Fibroblast of lung (primary cell): ENCODE results near the gene KIAA1614. TPM values are rescaled to one million over a fixed set of nuclear protein-coding genes. Genes with fewer than 3 reads are reported as not detected.

ENCODE experiments used
- DNase-seq, 2 donors: peaks; one replicate each; pipeline versions ENCODE4 v3.0.0 to v3.0.0-alpha.2; 2010; ENCODE audit warnings: low read depth in 2 of 2
- H2AFZ ChIP-seq: 2 replicates; pipeline ENCODE4 v1.5.1; 2012; ENCODE audit warnings: low read length, control low read depth, inconsistent platforms
- H3K27ac ChIP-seq: 2 replicates; pipeline ENCODE4 v1.5.1; 2011; ENCODE audit warnings: low read length, control low read depth; ENCODE audit not compliant: insufficient read depth
- H3K27me3 ChIP-seq: 2 replicates; pipeline ENCODE4 v1.5.1; 2011; ENCODE audit warnings: mild to moderate bottlenecking, low read length; ENCODE audit not compliant: control insufficient read depth, insufficient read depth
- H3K36me3 ChIP-seq: 2 replicates; pipeline ENCODE4 v1.5.1; 2011; ENCODE audit warnings: low read length; ENCODE audit not compliant: control insufficient read depth, insufficient read depth
- H3K4me1 ChIP-seq: 2 replicates; pipeline ENCODE4 v1.5.1; 2011; ENCODE audit warnings: low read length; ENCODE audit not compliant: control insufficient read depth, insufficient read depth; ENCODE audit errors: extremely low read depth
- H3K4me2 ChIP-seq: 2 replicates; pipeline ENCODE4 v1.5.1; 2011; ENCODE audit warnings: low read length, control low read depth; ENCODE audit not compliant: insufficient read depth; ENCODE audit errors: extremely low read depth
- H3K4me3 ChIP-seq, 4 experiments: fragments of 200-600 bp in 1 of 4; sonication (generic) in 1 of 4; replicated peaks in 1 of 4; 2 replicates each; pipeline ENCODE4 v1.5.1; 2011 to 2016; ENCODE audit warnings: low read length in 4 of 4, low read depth in 3 of 4, mild to moderate bottlenecking in 3 of 4, control low read depth in 2 of 4, inconsistent platforms in 1 of 4, mixed read lengths in 1 of 4; ENCODE audit not compliant: insufficient read depth in 1 of 4; ENCODE audit errors: control extremely low read depth in 1 of 4
- H3K79me2 ChIP-seq: 2 replicates; pipeline ENCODE4 v1.5.1; 2012; ENCODE audit warnings: mild to moderate bottlenecking, low read length, inconsistent platforms; ENCODE audit not compliant: control insufficient read depth, insufficient read depth
- H3K9ac ChIP-seq: 2 replicates; pipeline ENCODE4 v1.5.1; 2011; ENCODE audit warnings: mild to moderate bottlenecking, low read length, control low read depth; ENCODE audit not compliant: insufficient read depth
- H3K9me3 ChIP-seq: 2 replicates; pipeline ENCODE4 v1.5.1; 2012; ENCODE audit warnings: low read depth, low read length; ENCODE audit not compliant: control insufficient read depth, insufficient read depth
- H4K20me1 ChIP-seq: 2 replicates; pipeline ENCODE4 v1.5.1; 2011; ENCODE audit warnings: low read length; ENCODE audit not compliant: control insufficient read depth, insufficient read depth; ENCODE audit errors: extremely low read depth
- EZH2 ChIP-seq: IDR thresholded peaks from 2 replicates; pipeline ENCODE4 v1.5.1; 2012; ENCODE audit warnings: low read length, control low read depth, mild to moderate bottlenecking; ENCODE audit errors: missing control alignments
- polyA plus RNA-seq, 2 donors: library from polyadenylated mRNA; depleted of rRNA in 1 of 2; stranded (reverse) in 1 of 2; unstranded in 1 of 2; fragments of >200 nt; gene quantifications; 2 replicates each; pipeline ENCODE4 v1.2.1, GENCODE V29; 2011 to 2012; ENCODE audit warnings: missing spikeins in 1 of 2
- total RNA-seq: library from RNA; depleted of rRNA; stranded (reverse); fragments of >200 nt; gene quantifications from 2 replicates; pipeline ENCODE4 v1.2.1, GENCODE V29; 2014
- TF ChIP-seq, protein P1 (sequence below), 2 donors: IDR thresholded peaks in 1 of 2; conservative IDR thresholded peaks in 1 of 2; 1 replicate in 1 of 2; 2 replicates in 1 of 2; pipeline ENCODE4 v1.5.1; 2011 to 2012; ENCODE audit warnings: low read length in 2 of 2, control low read depth in 1 of 2, inconsistent platforms in 1 of 2, low read depth in 1 of 2, mild to moderate bottlenecking in 1 of 2

KIAA1614 gene
- total and polyA plus RNA-seq, 2 donors (not counting 1 experiment from before 2014, with no cell fraction given): 3.0 to 8.1 TPM

- Histone ChIP-seq H3K9me3 (no peaks in the 10 kb centered on the region), H3K4me2 (no peak overlapping the region), H2AFZ (no peak overlapping the region), H3K4me3 (no peak overlapping the region), H3K4me1 (no peaks in the 10 kb centered on the region), H3K36me3 (peaks cover 3% of the 10 kb centered on the region), H3K27ac (no peak overlapping the region), H3K9ac (no peak overlapping the region), H3K27me3 (no peaks in the 10 kb centered on the region), H3K79me2 (no peaks in the 10 kb centered on the region), H4K20me1 (no peaks in the 10 kb centered on the region)
- DNase-seq: no peak
- TF ChIP-seq, protein P1, sequence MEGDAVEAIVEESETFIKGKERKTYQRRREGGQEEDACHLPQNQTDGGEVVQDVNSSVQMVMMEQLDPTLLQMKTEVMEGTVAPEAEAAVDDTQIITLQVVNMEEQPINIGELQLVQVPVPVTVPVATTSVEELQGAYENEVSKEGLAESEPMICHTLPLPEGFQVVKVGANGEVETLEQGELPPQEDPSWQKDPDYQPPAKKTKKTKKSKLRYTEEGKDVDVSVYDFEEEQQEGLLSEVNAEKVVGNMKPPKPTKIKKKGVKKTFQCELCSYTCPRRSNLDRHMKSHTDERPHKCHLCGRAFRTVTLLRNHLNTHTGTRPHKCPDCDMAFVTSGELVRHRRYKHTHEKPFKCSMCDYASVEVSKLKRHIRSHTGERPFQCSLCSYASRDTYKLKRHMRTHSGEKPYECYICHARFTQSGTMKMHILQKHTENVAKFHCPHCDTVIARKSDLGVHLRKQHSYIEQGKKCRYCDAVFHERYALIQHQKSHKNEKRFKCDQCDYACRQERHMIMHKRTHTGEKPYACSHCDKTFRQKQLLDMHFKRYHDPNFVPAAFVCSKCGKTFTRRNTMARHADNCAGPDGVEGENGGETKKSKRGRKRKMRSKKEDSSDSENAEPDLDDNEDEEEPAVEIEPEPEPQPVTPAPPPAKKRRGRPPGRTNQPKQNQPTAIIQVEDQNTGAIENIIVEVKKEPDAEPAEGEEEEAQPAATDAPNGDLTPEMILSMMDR (conservative IDR thresholded peaks at IDR 0.05 in 1 of 2, IDR thresholded peaks at IDR 0.05 in 1 of 2; ENCODE audit: low read depth in 1 of 2, low read length in 2 of 2): no peak
- no peak for TF ChIP-seq EZH2
These were observed 38.6 kb downstream of the KIAA1614 start for GRCh38 chr1:180951186-180951745.

GRCh38 chr1:180951836-180952656 is 39.3 kb downstream of the KIAA1614 start:
- TF ChIP-seq EZH2: no peak
- TF ChIP-seq, protein P1 (conservative IDR thresholded peaks at IDR 0.05 in 1 of 2, IDR thresholded peaks at IDR 0.05 in 1 of 2; ENCODE audit: low read depth in 1 of 2, low read length in 2 of 2): no peak
- no peaks in the 10 kb centered on the region for H3K4me1 ChIP-seq
- H4K20me1 ChIP-seq: no peaks in the 10 kb centered on the region
- no peaks in the 10 kb centered on the region for H3K9me3 ChIP-seq
- no peak overlapping the region for H3K9ac ChIP-seq
- no peaks in the 10 kb centered on the region for H3K27me3 ChIP-seq
- no peak overlapping the region for H3K4me3 ChIP-seq
- H3K27ac ChIP-seq: no peak overlapping the region
- H2AFZ ChIP-seq: no peak overlapping the region
- H3K36me3 ChIP-seq: peaks cover 3% of the 10 kb centered on the region
- H3K4me2 ChIP-seq: no peak overlapping the region
- DNase-seq: no peak
- H3K79me2 ChIP-seq: no peaks in the 10 kb centered on the region

- peaks cover 3% of the 10 kb centered on the region for H3K36me3 ChIP-seq
- no peaks in the 10 kb centered on the region for H3K27me3 ChIP-seq
- no peak overlapping the region for H3K4me3 ChIP-seq
- DNase-seq: no peak
- no peaks in the 10 kb centered on the region for H3K9me3 ChIP-seq
- H3K4me2 ChIP-seq: no peak overlapping the region
- H2AFZ ChIP-seq: no peak overlapping the region
- H3K4me1 ChIP-seq: no peaks in the 10 kb centered on the region
- H3K79me2 ChIP-seq: no peaks in the 10 kb centered on the region
- no peaks in the 10 kb centered on the region for H4K20me1 ChIP-seq
- H3K27ac ChIP-seq: no peak overlapping the region
- no peak overlapping the region for H3K9ac ChIP-seq
- no peak for TF ChIP-seq EZH2
- TF ChIP-seq, protein P1 (conservative IDR thresholded peaks at IDR 0.05 in 1 of 2, IDR thresholded peaks at IDR 0.05 in 1 of 2; ENCODE audit: low read depth in 1 of 2, low read length in 2 of 2): no peak
These were observed 39.9 kb downstream of the KIAA1614 start for GRCh38 chr1:180952657-180953013.
